Measurements from ENCODE around the gene FXYD1.
"Not testable (repeated sequence)": the region's sequence is repeated elsewhere in the genome, so short reads cannot be mapped to it uniquely, and the experiment has no call there.

Gene FXYD1

GRCh38 chr19:35143231-35143715 lies 4.6 kb downstream of the FXYD1 start, which contains the start of gene FXYD7:
Gene FXYD7 (plus strand): TSS chr19:35143255. CDS start chr19:35143334, 79 bp downstream.
- no peak for DNase-seq (ENCODE audit: low spot score)

GRCh38 chr19:35143818-35144217 lies 5.2 kb downstream of the FXYD1 start:
- DNase-seq (ENCODE audit: low spot score): no peak

- no peak for DNase-seq (ENCODE audit: low spot score)
Observed at GRCh38 chr19:35144259-35144599, 5.6 kb downstream of the FXYD1 start.

GRCh38 chr19:35144600-35145436 lies 6.2 kb downstream of the FXYD1 start:
- no peak for DNase-seq (ENCODE audit: low spot score)

DNA sequence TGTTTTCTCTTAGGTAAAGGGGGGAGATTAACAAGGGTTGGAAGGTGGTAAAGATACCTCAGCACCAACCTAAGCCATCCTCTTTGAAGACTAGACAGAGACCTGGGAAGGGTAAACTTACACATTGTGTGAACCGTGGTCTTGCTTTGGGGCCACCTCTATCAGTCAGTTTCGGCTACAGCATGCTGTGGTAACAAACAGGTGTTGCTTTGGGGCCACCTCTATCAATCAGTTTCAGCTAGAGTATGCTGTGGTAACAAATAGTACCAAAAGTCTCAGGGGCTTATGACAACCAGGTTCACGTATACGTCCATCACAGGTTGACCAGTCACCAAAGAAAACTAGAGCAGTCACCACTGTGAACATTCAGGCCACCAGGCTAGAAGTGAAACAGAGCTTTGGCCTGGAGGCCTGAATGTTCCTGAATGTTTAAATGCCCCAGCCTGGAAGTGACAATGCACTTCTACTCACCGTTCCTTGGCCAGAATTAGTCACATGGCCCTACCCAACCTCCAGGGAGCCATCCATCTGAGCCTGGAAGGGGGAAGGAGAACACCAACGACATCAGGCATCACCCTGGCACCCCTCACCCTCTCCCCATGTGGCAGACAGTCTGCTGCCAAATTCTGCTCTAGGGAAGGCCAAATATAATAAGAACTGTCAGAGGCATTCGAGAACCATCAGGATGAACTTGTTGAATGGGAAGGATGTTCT lies 8.3 kb downstream of the FXYD1 start:
- DNase-seq (ENCODE audit: low spot score): no peak

GRCh38 chr19:35149463-35149862 lies 10.8 kb downstream of the FXYD1 start:
- no peak for DNase-seq (ENCODE audit: low spot score)

DNA sequence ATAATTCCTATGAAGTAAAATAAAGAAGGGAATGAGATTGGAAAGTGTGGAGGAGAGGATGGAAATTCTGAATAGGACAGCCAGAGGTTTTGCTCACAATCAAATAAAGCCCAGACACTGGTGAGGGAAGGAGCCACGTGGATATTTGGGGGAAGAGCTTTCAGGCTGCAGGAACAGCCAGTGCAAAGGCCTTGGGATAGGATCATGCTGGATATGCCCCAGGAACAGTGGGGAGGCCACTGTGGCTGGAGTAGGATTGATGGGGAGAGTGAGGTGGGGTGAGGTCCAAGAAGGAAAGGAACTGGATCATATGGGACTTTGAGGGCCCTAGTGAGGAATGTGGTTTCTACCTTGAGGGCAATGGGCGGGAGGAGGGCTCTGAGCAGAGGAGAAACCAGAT lies 11.8 kb downstream of the FXYD1 start:
- DNase-seq (ENCODE audit: low spot score): no peak

DNA sequence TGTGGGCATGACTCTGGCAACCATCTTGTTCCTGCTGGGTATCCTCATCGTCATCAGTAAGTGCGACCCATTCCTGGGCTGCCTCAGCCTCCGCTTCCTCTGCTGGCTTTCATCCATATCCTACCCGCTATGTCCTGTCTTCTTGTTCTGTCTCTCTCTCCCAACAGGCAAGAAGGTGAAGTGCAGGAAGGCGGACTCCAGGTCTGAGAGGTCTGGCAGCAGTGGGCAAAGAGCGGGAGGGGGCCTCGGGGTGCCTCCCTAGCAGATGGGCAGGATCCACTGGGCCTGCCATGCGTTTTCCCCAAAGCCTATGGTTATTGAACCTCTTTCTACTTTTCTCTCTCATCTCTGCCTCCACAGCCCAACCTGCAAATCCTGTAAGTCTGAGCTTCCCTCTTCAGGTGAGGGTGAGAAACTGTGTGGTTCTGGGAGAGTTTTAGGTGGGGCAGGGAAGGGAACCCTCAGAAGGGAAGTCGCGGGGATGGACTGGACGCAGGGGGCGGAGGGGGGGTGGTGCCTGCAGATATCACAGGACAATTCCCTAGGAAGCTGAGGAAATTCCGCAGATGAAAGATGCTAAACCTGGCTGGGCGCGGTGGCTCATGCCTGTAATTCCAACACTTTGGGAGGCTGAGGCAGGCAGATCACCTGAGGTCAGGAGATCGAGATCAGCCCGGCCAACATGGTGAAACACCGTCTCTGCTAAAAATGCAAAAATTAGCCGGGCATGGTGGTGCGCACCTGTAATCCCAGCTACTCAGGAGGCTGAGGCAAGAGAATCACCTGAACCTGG lies 12.8 kb downstream of the FXYD1 start:
- DNase-seq (ENCODE audit: low spot score): no peak

DNA sequence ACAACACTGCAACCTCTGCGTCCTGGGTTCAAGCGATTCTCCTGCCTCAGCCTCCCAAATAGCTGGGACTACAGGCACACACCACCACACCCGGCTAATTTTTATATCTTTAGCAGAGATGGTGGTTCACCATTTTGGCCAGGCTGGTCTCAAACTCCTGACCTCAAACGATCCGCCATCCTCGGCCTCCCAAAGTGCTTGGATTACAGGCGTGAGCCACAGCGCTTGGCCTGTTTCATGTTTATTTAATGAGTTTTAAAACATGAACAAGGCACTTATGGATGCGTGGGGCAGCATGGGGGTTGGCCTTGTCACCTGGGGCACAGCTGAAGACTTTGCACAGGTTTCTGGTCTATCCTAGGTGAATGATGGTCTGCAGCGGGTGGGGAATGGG lies 14.5 kb downstream of the FXYD1 start:
- DNase-seq (ENCODE audit: low spot score): not testable (repeated sequence)

GRCh38 chr19:35153701-35154524 lies 15.3 kb downstream of the FXYD1 start:
- peak; percentile 66 for DNase-seq (ENCODE audit: low spot score)

DNA sequence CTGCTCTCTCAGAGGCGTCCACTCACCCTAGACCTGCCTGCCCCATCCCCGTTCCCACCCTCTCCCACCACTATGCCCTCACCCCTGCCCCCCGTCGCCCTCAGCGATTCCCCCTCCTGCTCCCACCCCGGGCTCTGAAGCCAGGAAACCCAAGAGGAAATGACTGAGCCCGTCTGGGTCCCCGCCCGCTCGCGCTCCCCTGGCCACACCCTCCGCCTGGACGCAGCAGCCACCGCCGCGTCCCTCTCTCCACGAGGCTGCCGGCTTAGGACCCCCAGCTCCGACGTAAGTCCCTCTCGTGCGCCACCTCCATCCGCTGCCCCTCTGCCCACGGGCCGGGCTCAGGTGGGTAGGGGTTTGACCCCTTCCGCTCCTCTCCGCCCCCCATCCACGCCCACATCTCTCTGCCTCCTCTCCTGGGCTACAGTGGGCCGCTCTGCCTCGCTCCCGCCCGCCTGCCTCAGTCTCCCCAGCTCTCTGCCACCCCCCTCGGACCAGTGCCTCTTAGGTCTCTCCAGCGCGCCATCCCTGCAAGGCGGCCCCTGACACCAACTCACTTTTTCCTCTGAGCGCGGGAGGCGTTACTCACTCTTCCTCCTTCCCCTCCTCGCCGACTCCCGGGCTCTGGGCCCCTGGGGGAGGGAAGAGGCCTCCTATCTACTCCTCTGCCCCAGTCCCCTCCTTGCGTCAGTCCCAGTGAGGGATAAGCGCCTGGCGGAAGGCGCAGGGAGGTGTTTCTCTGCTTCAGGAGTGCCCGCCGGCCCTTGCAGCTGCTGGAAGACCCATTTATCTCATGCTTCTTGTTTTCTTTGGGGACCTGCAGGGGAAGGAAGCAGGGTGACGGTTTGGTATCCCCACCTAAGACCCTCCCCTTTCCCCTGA lies 16.1 kb downstream of the FXYD1 start, which contains the start of gene FXYD5:
Gene FXYD5, plus strand, starts transcription at position 211 of the 882 bp plus-strand sequence. CDS start 816 bp downstream, outside the sequence.
- no peak for DNase-seq (ENCODE audit: low spot score)

DNA sequence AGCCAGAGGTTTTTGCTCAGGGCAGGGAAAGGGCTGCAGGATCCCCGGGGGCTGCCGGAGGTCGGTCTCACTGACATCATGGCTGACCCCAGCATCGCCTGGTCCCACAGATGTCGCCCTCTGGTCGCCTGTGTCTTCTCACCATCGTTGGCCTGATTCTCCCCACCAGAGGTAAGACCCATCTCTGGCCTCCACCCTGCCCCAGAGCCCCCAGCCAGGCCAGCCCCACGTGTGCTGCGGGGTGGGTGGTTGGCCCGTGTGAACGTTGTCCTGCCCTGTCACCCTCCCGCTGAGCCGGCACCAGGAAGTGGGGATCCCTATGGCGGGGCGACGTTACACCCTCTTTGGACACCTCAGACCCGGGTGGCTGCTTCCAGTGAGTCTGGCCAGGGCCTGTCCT lies 16.8 kb downstream of the FXYD1 start:
- DNase-seq (ENCODE audit: low spot score): no peak

GRCh38 chr19:35155981-35156672 lies 17.5 kb downstream of the FXYD1 start:
- no peak for DNase-seq (ENCODE audit: low spot score)

GRCh38 chr19:35156673-35157014 lies 18.0 kb downstream of the FXYD1 start:
- no peak for DNase-seq (ENCODE audit: low spot score)

GRCh38 chr19:35157431-35157830 lies 18.8 kb downstream of the FXYD1 start:
- DNase-seq (ENCODE audit: low spot score): no peak

- DNase-seq (ENCODE audit: low spot score): no peak
Observed at GRCh38 chr19:35159606-35160005, 21.0 kb downstream of the FXYD1 start.

- DNase-seq (ENCODE audit: low spot score): no peak
Observed at GRCh38 chr19:35160629-35161433, 22.2 kb downstream of the FXYD1 start.

- no peak for DNase-seq (ENCODE audit: low spot score)
Observed at GRCh38 chr19:35161434-35161743, 22.8 kb downstream of the FXYD1 start.
